A673 (cell line): ENCODE results near the gene CD226.

ENCODE experiments used
- EZH2 ChIP-seq: fragments of 200-600 bp; sonication (generic); IDR thresholded peaks from 2 replicates; pipeline ENCODE4 v1.6.1; 2017; ENCODE audit warnings: borderline replicate concordance, low read depth, mild to moderate bottlenecking, mixed read lengths, antibody characterized with exemption, low read length; ENCODE audit not compliant: poor library complexity, severe bottlenecking
- TF ChIP-seq, protein P1 (sequence below): fragments of 300-800, 200-600 bp; sonication (generic); conservative IDR thresholded peaks from 2 replicates; pipeline ENCODE4 v1.5.1; 2017; ENCODE audit warnings: low read depth, mild to moderate bottlenecking, antibody characterized with exemption, low read length, moderate library complexity, mixed read lengths

DNA sequence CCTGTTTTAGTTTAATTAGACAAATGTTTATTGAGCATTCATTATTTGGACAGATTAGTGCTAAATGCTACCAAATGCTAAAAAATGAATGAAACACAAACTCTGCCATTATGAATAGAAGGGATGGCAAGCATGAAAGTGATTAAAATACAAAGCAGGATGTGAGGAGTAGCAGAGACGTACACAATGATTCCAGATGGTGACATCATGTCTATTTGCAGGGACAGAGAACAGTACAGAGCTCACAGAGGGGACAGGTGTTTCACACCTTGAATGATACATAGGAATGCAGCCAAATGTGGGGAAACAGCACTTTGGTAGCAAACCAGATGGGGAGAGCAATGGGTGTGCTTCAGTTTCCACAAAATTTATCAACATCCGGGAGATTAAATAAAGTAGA, 76.3 kb downstream of the CD226 start:
- TF ChIP-seq, protein P1, sequence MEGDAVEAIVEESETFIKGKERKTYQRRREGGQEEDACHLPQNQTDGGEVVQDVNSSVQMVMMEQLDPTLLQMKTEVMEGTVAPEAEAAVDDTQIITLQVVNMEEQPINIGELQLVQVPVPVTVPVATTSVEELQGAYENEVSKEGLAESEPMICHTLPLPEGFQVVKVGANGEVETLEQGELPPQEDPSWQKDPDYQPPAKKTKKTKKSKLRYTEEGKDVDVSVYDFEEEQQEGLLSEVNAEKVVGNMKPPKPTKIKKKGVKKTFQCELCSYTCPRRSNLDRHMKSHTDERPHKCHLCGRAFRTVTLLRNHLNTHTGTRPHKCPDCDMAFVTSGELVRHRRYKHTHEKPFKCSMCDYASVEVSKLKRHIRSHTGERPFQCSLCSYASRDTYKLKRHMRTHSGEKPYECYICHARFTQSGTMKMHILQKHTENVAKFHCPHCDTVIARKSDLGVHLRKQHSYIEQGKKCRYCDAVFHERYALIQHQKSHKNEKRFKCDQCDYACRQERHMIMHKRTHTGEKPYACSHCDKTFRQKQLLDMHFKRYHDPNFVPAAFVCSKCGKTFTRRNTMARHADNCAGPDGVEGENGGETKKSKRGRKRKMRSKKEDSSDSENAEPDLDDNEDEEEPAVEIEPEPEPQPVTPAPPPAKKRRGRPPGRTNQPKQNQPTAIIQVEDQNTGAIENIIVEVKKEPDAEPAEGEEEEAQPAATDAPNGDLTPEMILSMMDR, result no peak
- no peak for TF ChIP-seq EZH2
